Lower leg skin (tissue), 4 donors: Measurements from ENCODE around the gene ZFYVE28. TPM values are rescaled to one million over a fixed set of nuclear protein-coding genes. Genes with fewer than 3 reads are reported as not detected.

Source experiments
- DNase-seq, 2 donors: peaks; one replicate each; pipeline ENCODE4 v3.0.0-alpha.2; 2019; ENCODE audit warnings: low spot score in 2 of 2
- H3K4me3 ChIP-seq: fragments of 200-600 bp; sonication (generic); 2 replicates; pipeline ENCODE4 v1.5.1; 2017; ENCODE audit warnings: mild to moderate bottlenecking, low read depth; ENCODE audit not compliant: poor library complexity, severe bottlenecking
- CTCF ChIP-seq, 3 donors: fragments of 450-650 bp; IDR thresholded peaks; one replicate each; pipeline ENCODE4 v1.5.1; 2016; ENCODE audit warnings: antibody characterized with exemption in 3 of 3, mild to moderate bottlenecking in 3 of 3, moderate library complexity in 2 of 3
- POLR2A ChIP-seq, 2 donors: fragments of 450-650 bp; IDR thresholded peaks; one replicate each; pipeline ENCODE4 v1.6.1; 2016 to 2017; ENCODE audit warnings: antibody characterized with exemption in 2 of 2, mild to moderate bottlenecking in 1 of 2, moderate library complexity in 1 of 2
- WGBS, 2 donors: methylation state at CpG; one replicate each; pipeline ENCODE4 v1.1.5; 2018; 5-methylcytosine and 5-hydroxymethylcytosine counted together
- intact Hi-C: fragments of 100-400 bp; cut with DNase I; formaldehyde crosslinking; loops from one replicate; pipeline ENCODE4 v1.15.0; 2023; ENCODE audit warnings: low total_unique reads
- total RNA-seq, 4 donors: library from RNA; depleted of rRNA; stranded (reverse); fragments of >200 nt; gene quantifications; one replicate each; pipeline ENCODE4 v1.1.0, GENCODE V29; 2016

ZFYVE28 gene
- total RNA-seq, 4 donors from 2014 or later, result 5.0 to 12.8 (median 9.9) TPM

- intact Hi-C loops, result no loop called here
- H3K4me3 ChIP-seq, result no peak overlapping the region
- TF ChIP-seq POLR2A (IDR thresholded peaks at IDR 0.05) (no peak), CTCF (IDR thresholded peaks at IDR 0.05) (no peak)
- 95% methylated on average over 23 to 27 of the region's 27 CpGs for WGBS, 2 donors
- DNase-seq, result peak in 1 of 2 donors; percentile 46
Observed at GRCh38 chr4:2340272-2341061, 78.0 kb downstream of the ZFYVE28 start.

GRCh38 chr4:2339458-2340271, 78.8 kb downstream of the ZFYVE28 start:
- H3K4me3 ChIP-seq, result no peak overlapping the region
- 81 to 84% methylated on average over 23 to 30 of the region's 39 CpGs for WGBS, 2 donors
- TF ChIP-seq POLR2A (IDR thresholded peaks at IDR 0.05), result no peak
- no peak for TF ChIP-seq CTCF (IDR thresholded peaks at IDR 0.05)
- intact Hi-C loops, result no loop called here
- DNase-seq, result peak in 1 of 2 donors; percentile 78

- intact Hi-C loops, result no loop called here
- DNase-seq, result peak in 1 of 2 donors; percentile 62
- TF ChIP-seq CTCF (IDR thresholded peaks at IDR 0.05), result no peak
- TF ChIP-seq POLR2A (IDR thresholded peaks at IDR 0.05), result no peak
- H3K4me3 ChIP-seq, result no peak overlapping the region
- 87 to 88% methylated on average over 27 of the region's 27 CpGs for WGBS, 2 donors
Observed at GRCh38 chr4:2338754-2339457, 79.5 kb downstream of the ZFYVE28 start.

- H3K4me3 ChIP-seq, result no peak overlapping the region
- DNase-seq, result peak in 1 of 2 donors; percentile 64
- TF ChIP-seq CTCF (IDR thresholded peaks at IDR 0.05) (no peak), POLR2A (IDR thresholded peaks at IDR 0.05) (no peak)
- intact Hi-C loops, result no loop called here
- 92 to 96% methylated on average over 13 of the region's 13 CpGs for WGBS, 2 donors
Observed at GRCh38 chr4:2337896-2338295, 80.5 kb downstream of the ZFYVE28 start.

- TF ChIP-seq CTCF (IDR thresholded peaks at IDR 0.05), result no peak
- no peak for TF ChIP-seq POLR2A (IDR thresholded peaks at IDR 0.05)
- H3K4me3 ChIP-seq, result no peak overlapping the region
- peak in 1 of 2 donors; percentile 77 for DNase-seq
- intact Hi-C loops, result no loop called here
- WGBS, 2 donors, result 87 to 89% methylated on average over 20 of the region's 20 CpGs
Observed at GRCh38 chr4:2337131-2337723, 81.2 kb downstream of the ZFYVE28 start.
